Common myeloid progenitor, CD34-positive (primary cell): Measurements from ENCODE around the gene ADAM19.

ENCODE experiments used
- CTCF ChIA-PET: fragments of 350-600 bp; sonication (Branson Sonifier 250); formaldehyde crosslinking; loops from one replicate; lab custom pipeline; 2021; ENCODE audit warnings: antibody characterized with exemption; lab: Charles Lee
- POLR2A ChIA-PET: fragments of 350-600 bp; sonication (Branson Sonifier 250); formaldehyde crosslinking; loops from one replicate; lab custom pipeline; 2021; ENCODE audit warnings: antibody characterized with exemption; lab: Charles Lee
- DNase-seq, 3 donors: peaks; one replicate each; pipeline versions ENCODE4 v3.0.0 to v3.0.0-alpha.2; 2013
- H3K27ac ChIP-seq, 2 experiments: 1 replicate in 1 of 2; 2 replicates in 1 of 2; pipeline ENCODE4 v1.7.0; 2013; ENCODE audit warnings: inconsistent platforms in 2 of 2, low read length in 2 of 2, mild to moderate bottlenecking in 2 of 2, low read depth in 1 of 2, moderate library complexity in 1 of 2; ENCODE audit not compliant: severe bottlenecking in 2 of 2, insufficient read depth in 1 of 2, poor library complexity in 1 of 2
- H3K27me3 ChIP-seq, 5 experiments: replicated peaks in 2 of 5; 1 replicate in 3 of 5; 2 replicates in 2 of 5; pipeline versions ENCODE4 v1.6.1 to v1.7.0; 2013; ENCODE audit warnings: low read length in 4 of 5, mild to moderate bottlenecking in 2 of 5, moderate library complexity in 2 of 5, inconsistent platforms in 1 of 5; ENCODE audit not compliant: insufficient read depth in 5 of 5, control insufficient read depth in 4 of 5
- H3K36me3 ChIP-seq, 4 experiments: 1 replicate in 2 of 4; 2 replicates in 2 of 4; pipeline versions ENCODE4 v1.6.1 to v1.7.0; 2013; ENCODE audit warnings: low read length in 3 of 4, control low read depth in 1 of 4, mild to moderate bottlenecking in 1 of 4; ENCODE audit not compliant: control insufficient read depth in 4 of 4, insufficient read depth in 4 of 4
- H3K4me1 ChIP-seq, 4 experiments: 1 replicate in 3 of 4; 2 replicates in 1 of 4; pipeline versions ENCODE4 v1.6.1 to v1.7.1; 2013; ENCODE audit warnings: low read length in 3 of 4, mild to moderate bottlenecking in 3 of 4, control low read depth in 1 of 4, inconsistent platforms in 1 of 4, moderate library complexity in 1 of 4; ENCODE audit not compliant: control insufficient read depth in 4 of 4, insufficient read depth in 4 of 4; ENCODE audit errors: control extremely low read depth in 1 of 4
- H3K4me3 ChIP-seq, 7 experiments: 1 replicate in 4 of 7; 2 replicates in 3 of 7; pipeline versions ENCODE4 v1.5.1 to v1.7.0; 2013; ENCODE audit warnings: mild to moderate bottlenecking in 7 of 7, low read length in 6 of 7, moderate library complexity in 6 of 7, inconsistent platforms in 2 of 7, low read depth in 2 of 7, control low read depth in 1 of 7; ENCODE audit not compliant: insufficient read depth in 4 of 7, control insufficient read depth in 1 of 7; ENCODE audit errors: extremely low read depth in 1 of 7
- H3K9me3 ChIP-seq, 5 experiments: 1 replicate in 4 of 5; 2 replicates in 1 of 5; pipeline versions ENCODE4 v1.6.1 to v1.7.1; 2013; ENCODE audit warnings: low read length in 4 of 5, mild to moderate bottlenecking in 2 of 5, inconsistent platforms in 1 of 5, low read depth in 1 of 5, moderate library complexity in 1 of 5; ENCODE audit not compliant: control insufficient read depth in 4 of 5, insufficient read depth in 2 of 5; ENCODE audit errors: control extremely low read depth in 1 of 5
- WGBS: methylation state at CpG from one replicate; pipeline ENCODE4 v1.1.5; 2013; ENCODE audit not compliant: insufficient coverage; 5-methylcytosine and 5-hydroxymethylcytosine counted together

Gene ADAM19

GRCh38 chr5:157548513-157549282 is 26.9 kb downstream of the ADAM19 start:
- CTCF ChIA-PET = no interaction called here
- Histone ChIP-seq H3K4me1 (peaks cover 0 to 4% (median 0%) of the 10 kb centered on the region in 4 experiments), H3K36me3 (no peaks in the 10 kb centered on the region), H3K27ac (no peak overlapping the region), H3K9me3 (no peaks in the 10 kb centered on the region), H3K27me3 (no peaks in the 10 kb centered on the region), H3K4me3 (no peak overlapping the region)
- WGBS = 100% methylated on average over 3 of the region's 4 CpGs
- POLR2A ChIA-PET = no interaction called here
- no peak for DNase-seq

- Histone ChIP-seq H3K27ac (no peak overlapping the region), H3K4me3 (no peak overlapping the region), H3K36me3 (no peaks in the 10 kb centered on the region), H3K4me1 (peaks cover 0 to 4% (median 0%) of the 10 kb centered on the region in 4 experiments), H3K9me3 (no peaks in the 10 kb centered on the region), H3K27me3 (no peaks in the 10 kb centered on the region)
- no peak for DNase-seq
- POLR2A ChIA-PET = no interaction called here
- CTCF ChIA-PET = no interaction called here
- WGBS = 14% methylated on average over 1 of the region's 3 CpGs
These were observed 27.5 kb downstream of the ADAM19 start for GRCh38 chr5:157547941-157548512.

- Histone ChIP-seq H3K9me3 (no peaks in the 10 kb centered on the region), H3K4me3 (no peak overlapping the region), H3K4me1 (peaks cover 0 to 8% (median 2%) of the 10 kb centered on the region in 4 experiments), H3K36me3 (no peaks in the 10 kb centered on the region), H3K27me3 (no peaks in the 10 kb centered on the region), H3K27ac (no peak overlapping the region)
- no peak for DNase-seq
- WGBS = 95% methylated on average over 3 of the region's 6 CpGs
- CTCF ChIA-PET = no interaction called here
- POLR2A ChIA-PET = no interaction called here
These were observed 29.0 kb downstream of the ADAM19 start for GRCh38 chr5:157546456-157547100.

- peaks cover 0 to 13% (median 2%) of the 10 kb centered on the region in 4 experiments for H3K4me1 ChIP-seq
- 100% methylated on average over 4 of the region's 4 CpGs for WGBS
- no peak overlapping the region for H3K27ac ChIP-seq
These were observed 29.8 kb downstream of the ADAM19 start for GRCh38 chr5:157545610-157546310.

GRCh38 chr5:157544623-157544989 is 31.0 kb downstream of the ADAM19 start:
- no peaks in the 10 kb centered on the region for H3K9me3 ChIP-seq
- WGBS = 84% methylated on average over 7 of the region's 7 CpGs
- H3K27ac ChIP-seq = no peak overlapping the region
- H3K4me3 ChIP-seq = no peak overlapping the region
- ChIA-PET POLR2A (no interaction called here), CTCF (no interaction called here)
- DNase-seq = peak in 2 of 3 donors; percentile 18 to 45
- peaks cover 0 to 15% (median 2%) of the 10 kb centered on the region in 4 experiments for H3K4me1 ChIP-seq
- H3K27me3 ChIP-seq = no peaks in the 10 kb centered on the region
- H3K36me3 ChIP-seq = no peaks in the 10 kb centered on the region

More at GRCh38 chr5:157545610-157546310, 29.8 kb downstream of the ADAM19 start:
- no peak for DNase-seq
- Histone ChIP-seq H3K9me3 (no peaks in the 10 kb centered on the region), H3K27me3 (no peaks in the 10 kb centered on the region), H3K36me3 (no peaks in the 10 kb centered on the region), H3K4me3 (no peak overlapping the region)
- ChIA-PET CTCF (no interaction called here), POLR2A (no interaction called here)

GRCh38 chr5:157543825-157544622 is 31.6 kb downstream of the ADAM19 start:
- Histone ChIP-seq H3K27ac (no peak overlapping the region), H3K4me1 (peaks cover 0 to 15% (median 2%) of the 10 kb centered on the region in 4 experiments), H3K9me3 (no peaks in the 10 kb centered on the region), H3K36me3 (no peaks in the 10 kb centered on the region), H3K4me3 (no peak overlapping the region), H3K27me3 (no peaks in the 10 kb centered on the region)
- ChIA-PET CTCF (interaction anchor here (0.8 kb wide), 1 partner anchor 278 kb away, joined by 3 read pairs; no protein-coding TSS in a partner anchor), POLR2A (no interaction called here)
- DNase-seq = no peak
- 94% methylated on average over 9 of the region's 10 CpGs for WGBS
